NCI-H69 (cell line): ENCODE data around the gene GTF2IRD2.
A peak's percentile ranks its signal among the peaks of the same experiment; 100 is the strongest.
"Not testable (repeated sequence)": the region's sequence is repeated elsewhere in the genome, so short reads cannot be mapped to it uniquely, and the experiment has no call there.

ENCODE experiments used
- DNase-seq: peaks from one replicate; lab custom pipeline; 2025; lab: John Stamatoyannopoulos, UW

GTF2IRD2 gene

GRCh38 chr7:74850833-74851721, at the start of gene GTF2IRD2:
GTF2IRD2 (minus strand) TSS chr7:74851605; CDS start chr7:74836378, 15,227 bp downstream.
- peak; percentile 53 for DNase-seq

- DNase-seq, result peak; percentile 89
Observed at GRCh38 chr7:74890158-74891123, 39.0 kb upstream of the GTF2IRD2 start.

GRCh38 chr7:74889518-74890129, 38.2 kb upstream of the GTF2IRD2 start:
- peak; percentile 4 for DNase-seq

- not testable (repeated sequence) for DNase-seq
Observed at GRCh38 chr7:74885295-74885694, 33.9 kb upstream of the GTF2IRD2 start.

GRCh38 chr7:74882110-74882509, 30.7 kb upstream of the GTF2IRD2 start:
- DNase-seq, result not testable (repeated sequence)

GRCh38 chr7:74874748-74875512, 23.5 kb upstream of the GTF2IRD2 start:
- not testable (repeated sequence) for DNase-seq

- DNase-seq, result not testable (repeated sequence)
Observed at GRCh38 chr7:74874104-74874747, 22.8 kb upstream of the GTF2IRD2 start.

- not testable (repeated sequence) for DNase-seq
Observed at GRCh38 chr7:74872542-74872941, 21.1 kb upstream of the GTF2IRD2 start.

- DNase-seq, result not testable (repeated sequence)
Observed at GRCh38 chr7:74865777-74866176, 14.4 kb upstream of the GTF2IRD2 start.

GRCh38 chr7:74849853-74850252, 1.6 kb downstream of the GTF2IRD2 start:
- not testable (repeated sequence) for DNase-seq

GRCh38 chr7:74830411-74830810, 21.0 kb downstream of the GTF2IRD2 start:
- not testable (repeated sequence) for DNase-seq

GRCh38 chr7:74829959-74830358, 21.4 kb downstream of the GTF2IRD2 start:
- DNase-seq, result not testable (repeated sequence)

- not testable (repeated sequence) for DNase-seq
Observed at GRCh38 chr7:74821259-74821658, 30.1 kb downstream of the GTF2IRD2 start.

- not testable (repeated sequence) for DNase-seq
Observed at GRCh38 chr7:74820146-74820805, 31.1 kb downstream of the GTF2IRD2 start.

GRCh38 chr7:74815882-74816281, 35.5 kb downstream of the GTF2IRD2 start:
- not testable (repeated sequence) for DNase-seq

- DNase-seq, result not testable (repeated sequence)
Observed at GRCh38 chr7:74798644-74799043, 52.8 kb downstream of the GTF2IRD2 start.

GRCh38 chr7:74797848-74798622, 53.4 kb downstream of the GTF2IRD2 start:
- not testable (repeated sequence) for DNase-seq

- not testable (repeated sequence) for DNase-seq
Observed at GRCh38 chr7:74789200-74789736, 62.1 kb downstream of the GTF2IRD2 start.
